IMR-90 (cell line): ENCODE measurements around the gene MEN1. TPM values are rescaled to one million over a fixed set of nuclear protein-coding genes. Genes with fewer than 3 reads are reported as not detected.

Experiments
- ATAC-seq: fragments of 200-7000 bp; cut with Tn5 transposase; 2 replicates; pipeline ENCODE4 v1.9.1; 2020; ENCODE audit warnings: low read depth, mild to moderate bottlenecking, moderate library complexity
- BruUV-seq: library from RNA; stranded (reverse); fragments of 400-500 nt; replicated peaks from 2 replicates; lab custom pipeline; 2021; lab: Mats Ljungman, UMichigan
- CTCF ChIA-PET: fragments of 300-600 bp; formaldehyde crosslinking; extraction: SDS; loops from one replicate; lab custom pipeline; 2021; ENCODE audit warnings: antibody characterized with exemption; lab: Yijun Ruan, JAX
- POLR2A ChIA-PET: fragments of 300-600 bp; sonication (Branson Sonifier 250); formaldehyde crosslinking; loops from one replicate; lab custom pipeline; 2022; ENCODE audit warnings: antibody characterized with exemption; ENCODE audit not compliant: unreplicated experiment; lab: Charles Lee
- DNase-seq: peaks from one replicate; pipeline ENCODE4 v3.0.0; 2013
- H2AFZ ChIP-seq: replicated peaks from 2 replicates; pipeline ENCODE3; 2013; ENCODE audit warnings: low read length, mild to moderate bottlenecking; ENCODE audit not compliant: poor library complexity
- H2AK5ac ChIP-seq: 2 replicates; pipeline ENCODE4 v1.6.1; 2013; ENCODE audit warnings: low read depth, low read length, inconsistent platforms
- H2AK9ac ChIP-seq: replicated peaks from 2 replicates; pipeline ENCODE3; 2013; ENCODE audit warnings: mild to moderate bottlenecking, low read depth, low read length, moderate library complexity; ENCODE audit not compliant: poor library complexity
- H2BK120ac ChIP-seq: 2 replicates; pipeline ENCODE4 v1.6.1; 2013; ENCODE audit warnings: low read depth, low read length, inconsistent platforms
- H2BK15ac ChIP-seq: 3 replicates; pipeline ENCODE4 v1.6.1; 2013; ENCODE audit warnings: low read depth, low read length, inconsistent platforms
- H2BK20ac ChIP-seq: 2 replicates; pipeline ENCODE4 v1.6.1; 2013; ENCODE audit warnings: low read depth, mild to moderate bottlenecking, inconsistent platforms, low read length, moderate library complexity
- H2BK5ac ChIP-seq: 2 replicates; pipeline ENCODE4 v1.6.1; 2013; ENCODE audit warnings: mild to moderate bottlenecking, low read depth, low read length, inconsistent platforms; ENCODE audit not compliant: poor library complexity, severe bottlenecking
- H3K14ac ChIP-seq: replicated peaks from 2 replicates; pipeline ENCODE4 v1.6.1; 2013; ENCODE audit warnings: low read depth, low read length, inconsistent platforms
- H3K18ac ChIP-seq: 2 replicates; pipeline ENCODE4 v1.6.1; 2013; ENCODE audit warnings: low read depth, low read length, control low read depth
- H3K23ac ChIP-seq: 2 replicates; pipeline ENCODE4 v1.6.1; 2013; ENCODE audit warnings: low read depth, low read length, inconsistent platforms
- H3K27ac ChIP-seq: 2 replicates; pipeline ENCODE4 v1.5.1; 2013; ENCODE audit warnings: mild to moderate bottlenecking, control low read depth, low read length; ENCODE audit not compliant: insufficient read depth
- H3K27me3 ChIP-seq: 2 replicates; pipeline ENCODE4 v1.6.1; 2013; ENCODE audit warnings: low read length; ENCODE audit not compliant: control insufficient read depth, insufficient read depth
- H3K36me3 ChIP-seq: 2 replicates; pipeline ENCODE4 v1.6.1; 2013; ENCODE audit warnings: low read length, mixed read lengths; ENCODE audit not compliant: control insufficient read depth, insufficient read depth
- H3K4ac ChIP-seq: 2 replicates; pipeline ENCODE4 v1.6.1; 2013; ENCODE audit warnings: low read depth, low read length, inconsistent platforms
- H3K4me1 ChIP-seq: 2 replicates; pipeline ENCODE4 v1.6.1; 2013; ENCODE audit warnings: low read length, mixed read lengths; ENCODE audit not compliant: control insufficient read depth, insufficient read depth
- H3K4me2 ChIP-seq: 2 replicates; pipeline ENCODE4 v1.6.1; 2013; ENCODE audit warnings: low read depth, mild to moderate bottlenecking, control low read depth, low read length, moderate library complexity
- H3K4me3 ChIP-seq: 2 replicates; pipeline ENCODE4 v1.5.1; 2013; ENCODE audit warnings: low read depth, mild to moderate bottlenecking, control low read depth, low read length, moderate library complexity; ENCODE audit not compliant: insufficient read depth
- H3K56ac ChIP-seq: 2 replicates; pipeline ENCODE4 v1.6.1; 2013; ENCODE audit warnings: low read length, inconsistent platforms; ENCODE audit not compliant: insufficient read depth; ENCODE audit errors: extremely low read depth
- H3K79me1 ChIP-seq, 2 experiments: 2 replicates each; pipeline ENCODE4 v1.6.1; 2013; ENCODE audit warnings: low read length in 2 of 2, inconsistent platforms in 1 of 2, low read depth in 1 of 2
- H3K9ac ChIP-seq: 2 replicates; pipeline ENCODE4 v1.6.1; 2013; ENCODE audit warnings: low read depth, low read length, control low read depth
- H3K9me1 ChIP-seq: 2 replicates; pipeline ENCODE4 v1.6.1; 2013; ENCODE audit warnings: low read length, inconsistent platforms; ENCODE audit not compliant: insufficient read depth
- H3K9me3 ChIP-seq: 2 replicates; pipeline ENCODE4 v1.6.1; 2013; ENCODE audit warnings: low read length; ENCODE audit not compliant: control insufficient read depth, insufficient read depth
- H4K20me1 ChIP-seq: 2 replicates; pipeline ENCODE4 v1.6.1; 2013; ENCODE audit warnings: low read length, inconsistent platforms; ENCODE audit not compliant: insufficient read depth
- H4K5ac ChIP-seq: 2 replicates; pipeline ENCODE4 v1.6.1; 2013; ENCODE audit warnings: mild to moderate bottlenecking, low read depth, low read length, control low read depth
- H4K8ac ChIP-seq, 2 experiments: 2 replicates each; pipeline ENCODE4 v1.6.1; 2013; ENCODE audit warnings: low read depth in 2 of 2, low read length in 2 of 2, control low read depth in 1 of 2, inconsistent platforms in 1 of 2
- H4K91ac ChIP-seq: 2 replicates; pipeline ENCODE4 v1.6.1; 2013; ENCODE audit warnings: low read depth, low read length, inconsistent platforms; ENCODE audit not compliant: insufficient read depth
- BHLHE40 ChIP-seq: fragments of 150-350 bp; IDR thresholded peaks from 2 replicates; pipeline ENCODE4 v1.6.1; 2016; ENCODE audit warnings: mild to moderate bottlenecking, low read depth, low read length
- CEBPB ChIP-seq: IDR thresholded peaks from 2 replicates; pipeline ENCODE4 v1.6.1; 2012; ENCODE audit warnings: low read depth, low read length, improper control_type of control experiment
- CHD1 ChIP-seq: IDR thresholded peaks from 2 replicates; pipeline ENCODE4 v1.6.1; 2012; ENCODE audit warnings: low read depth, low read length, improper control_type of control experiment
- FOS ChIP-seq: fragments of 150-350 bp; IDR thresholded peaks from 2 replicates; pipeline ENCODE4 v1.6.1; 2016; ENCODE audit warnings: low read depth, low read length
- NFE2L2 ChIP-seq: fragments of 150-350 bp; IDR thresholded peaks from 2 replicates; pipeline ENCODE4 v1.6.1; 2016; ENCODE audit warnings: low read depth, mild to moderate bottlenecking, low read length
- RAD21 ChIP-seq: IDR thresholded peaks from 2 replicates; pipeline ENCODE4 v1.6.1; 2012; ENCODE audit warnings: low read length, improper control_type of control experiment
- RCOR1 ChIP-seq: IDR thresholded peaks from 2 replicates; pipeline ENCODE4 v1.6.1; 2012; ENCODE audit warnings: mild to moderate bottlenecking, low read length, improper control_type of control experiment; ENCODE audit not compliant: insufficient replicate concordance
- RFX5 ChIP-seq: IDR thresholded peaks from 2 replicates; pipeline ENCODE4 v1.8.0; 2012; ENCODE audit warnings: low read depth, mild to moderate bottlenecking, low read length, moderate library complexity
- SMC3 ChIP-seq: fragments of 150-350 bp; IDR thresholded peaks from 2 replicates; pipeline ENCODE4 v1.6.1; 2016; ENCODE audit warnings: low read depth, mild to moderate bottlenecking, antibody characterized with exemption, low read length, moderate library complexity
- WGBS, 2 experiments: methylation state at CpG; one replicate each; pipeline versions ENCODE4 v1.1.5 to v1.1.7; 2013; ENCODE audit warnings: missing lambda C conversion rate in 2 of 2; ENCODE audit not compliant: insufficient read length in 1 of 2; ENCODE audit errors: extremely low coverage in 2 of 2; 5-methylcytosine and 5-hydroxymethylcytosine counted together
- dilution Hi-C: fragments of 300-500 bp; cut with HindIII; formaldehyde crosslinking; loops from one replicate; pipeline ENCODE4 v1.14.3; 2018; ENCODE audit warnings: low sequenced_read_pairs; ENCODE audit not compliant: unreplicated experiment
- in situ Hi-C: fragments of 300-500 bp; cut with MboI; formaldehyde crosslinking; loops from 3 replicates; pipeline ENCODE4 v1.14.3; 2019; ENCODE audit warnings: low sequenced_read_pairs, inconsistent platforms, mixed read lengths
- intact Hi-C: fragments of 100-400 bp; cut with micrococcal nuclease; formaldehyde crosslinking; loops from 2 replicates; pipeline ENCODE4 v1.10.0; 2022
- polyA plus RNA-seq, 3 experiments: library from polyadenylated mRNA; depleted of rRNA; stranded (reverse); fragments of >200 nt; gene quantifications; 2 replicates each; pipeline ENCODE4 v1.2.3, GENCODE V29; 2012; ENCODE audit warnings: low replicate concordance in 1 of 3
- total RNA-seq: library from RNA; depleted of rRNA; stranded (reverse); fragments of >200 nt; gene quantifications from 2 replicates; pipeline ENCODE4 v1.2.3, GENCODE V29; 2012
- TF ChIP-seq, protein P1 (sequence below): conservative IDR thresholded peaks from 2 replicates; pipeline ENCODE4 v1.5.1; 2012; ENCODE audit warnings: mild to moderate bottlenecking, low read depth, low read length, improper control_type of control experiment

Gene MEN1
- total and polyA plus RNA-seq, 2 of the 4 experiments (the other 2 are of a cell fraction), result 8.8 to 35.7 TPM

GRCh38 chr11:64856382-64857227 lies 46.3 kb upstream of the MEN1 start (continued):
- peak; percentile 21; the same call in 1 of the 2 replicates for TF ChIP-seq RAD21
- TF ChIP-seq NFE2L2, result no peak
- peak; percentile 97 for TF ChIP-seq CEBPB

DNA sequence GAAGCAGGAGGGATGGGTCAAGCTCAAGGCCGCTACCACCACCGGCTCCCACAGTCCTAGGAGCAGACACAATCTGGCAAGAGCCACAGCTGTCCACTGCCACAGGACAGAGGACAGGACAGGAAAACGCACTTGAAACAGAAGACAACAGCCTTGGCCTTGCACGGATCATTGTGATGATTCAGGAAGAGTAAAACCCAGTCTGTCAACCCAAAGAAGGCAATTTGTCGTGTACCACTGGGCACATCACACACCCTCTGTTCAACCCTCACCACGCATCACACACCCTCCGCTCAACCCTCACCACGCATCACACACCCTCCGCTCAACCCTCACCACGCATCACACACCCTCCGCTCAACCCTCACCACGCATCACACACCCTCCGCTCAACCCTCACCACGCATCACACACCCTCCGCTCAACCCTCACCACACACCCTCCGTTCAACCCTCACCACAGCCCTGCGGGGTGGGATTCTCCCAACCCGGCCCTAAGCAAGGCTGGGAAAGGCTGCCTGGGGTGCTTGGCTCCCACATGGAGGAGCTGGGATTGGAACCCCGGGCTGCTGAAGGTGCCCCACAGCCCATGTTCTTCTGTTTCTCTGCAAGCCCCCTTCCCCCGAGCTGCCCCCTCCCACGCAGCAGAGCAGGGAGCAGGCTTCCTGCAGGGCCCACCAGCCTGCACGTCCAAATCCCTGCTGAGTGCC lies 45.4 kb upstream of the MEN1 start:
- Histone ChIP-seq H3K4me1 (peaks cover 29% of the 10 kb centered on the region), H3K4me3 (no peak overlapping the region), H2BK20ac (peak overlapping the region; percentile 93), H3K23ac (peak overlapping the region; percentile 85; the same call in 1 of the 2 replicates), H3K36me3 (peaks cover 52% of the 10 kb centered on the region), H3K9me1 (peaks cover 25% of the 10 kb centered on the region), H2AK9ac (peak overlapping the region; percentile 97), H4K5ac (peak overlapping the region; percentile 7), H2BK120ac (peak overlapping the region; percentile 95), H4K91ac (peak overlapping the region; percentile 97), H3K9me3 (no peaks in the 10 kb centered on the region), H3K4me2 (no peak overlapping the region), H4K20me1 (peaks cover 5% of the 10 kb centered on the region; the same call in 1 of the 2 replicates), H3K56ac (peak overlapping the region; percentile 66), H2AK5ac (peak overlapping the region; percentile 100), H3K18ac (peak overlapping the region; percentile 22), H2AFZ (peak overlapping the region; percentile 82), H3K27ac (peak overlapping the region; percentile 74), H3K27me3 (no peaks in the 10 kb centered on the region), H2BK5ac (peak overlapping the region; percentile 85), H4K8ac (peak overlapping the region; percentile 78 to 96), H3K4ac (peak overlapping the region; percentile 99), H2BK15ac (peak overlapping the region; percentile 99), H3K79me1 (peaks cover 28 to 85% of the 10 kb centered on the region in 2 experiments), H3K14ac (peak overlapping the region; percentile 98), H3K9ac (no peak overlapping the region)
- ChIA-PET POLR2A (no interaction called here), CTCF (interaction anchor here (1.0 kb wide), 1 partner anchor 32 kb away, joined by 4 read pairs; no protein-coding TSS in a partner anchor)
- intact Hi-C loops, result loop anchor here (2.0 kb wide), 1 partner anchor 61 kb away; the partner anchor contains the start of gene ATG2A
- WGBS, 2 experiments, result 89% methylated on average over 5 of the region's 22 CpGs; no CpG with 5 or more reads in 1 of the 2 experiments
- no peak for TF ChIP-seq RFX5
- TF ChIP-seq BHLHE40, result no peak
- TF ChIP-seq SMC3, result no peak
- no peak for TF ChIP-seq RCOR1
- TF ChIP-seq, protein P1, sequence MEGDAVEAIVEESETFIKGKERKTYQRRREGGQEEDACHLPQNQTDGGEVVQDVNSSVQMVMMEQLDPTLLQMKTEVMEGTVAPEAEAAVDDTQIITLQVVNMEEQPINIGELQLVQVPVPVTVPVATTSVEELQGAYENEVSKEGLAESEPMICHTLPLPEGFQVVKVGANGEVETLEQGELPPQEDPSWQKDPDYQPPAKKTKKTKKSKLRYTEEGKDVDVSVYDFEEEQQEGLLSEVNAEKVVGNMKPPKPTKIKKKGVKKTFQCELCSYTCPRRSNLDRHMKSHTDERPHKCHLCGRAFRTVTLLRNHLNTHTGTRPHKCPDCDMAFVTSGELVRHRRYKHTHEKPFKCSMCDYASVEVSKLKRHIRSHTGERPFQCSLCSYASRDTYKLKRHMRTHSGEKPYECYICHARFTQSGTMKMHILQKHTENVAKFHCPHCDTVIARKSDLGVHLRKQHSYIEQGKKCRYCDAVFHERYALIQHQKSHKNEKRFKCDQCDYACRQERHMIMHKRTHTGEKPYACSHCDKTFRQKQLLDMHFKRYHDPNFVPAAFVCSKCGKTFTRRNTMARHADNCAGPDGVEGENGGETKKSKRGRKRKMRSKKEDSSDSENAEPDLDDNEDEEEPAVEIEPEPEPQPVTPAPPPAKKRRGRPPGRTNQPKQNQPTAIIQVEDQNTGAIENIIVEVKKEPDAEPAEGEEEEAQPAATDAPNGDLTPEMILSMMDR, result no peak
- no peak for TF ChIP-seq CHD1
- no peak for TF ChIP-seq CEBPB
- no peak for TF ChIP-seq FOS
- no TSS peak for BruUV-seq
- dilution Hi-C loops, result no loop called here
- no peak for ATAC-seq
- in situ Hi-C loops, result no loop called here
- no peak for DNase-seq
